CD4-positive, alpha-beta T cell (primary cell): ENCODE measurements around the gene NRN1L. TPM values are rescaled to one million over a fixed set of nuclear protein-coding genes. Genes with fewer than 3 reads are reported as not detected.
"Not testable (repeated sequence)": the region's sequence is repeated elsewhere in the genome, so short reads cannot be mapped to it uniquely, and the experiment has no call there.

Experiments
- ATAC-seq: fragments of 200-7000 bp; cut with Tn5 transposase; one replicate; pipeline ENCODE4 v1.10.0; 2022; ENCODE audit warnings: mild to moderate bottlenecking; ENCODE audit not compliant: poor library complexity
- CTCF ChIA-PET: fragments of 350-600 bp; sonication (Branson Sonifier 250); formaldehyde crosslinking; loops from one replicate; lab custom pipeline; 2021; ENCODE audit warnings: antibody characterized with exemption, inconsistent platforms; lab: Charles Lee
- POLR2A ChIA-PET: fragments of 350-600 bp; sonication (Branson Sonifier 250); formaldehyde crosslinking; loops from one replicate; lab custom pipeline; 2021; ENCODE audit warnings: antibody characterized with exemption, inconsistent platforms; lab: Charles Lee
- DNase-seq, 14 experiments: peaks; one replicate each; pipeline ENCODE4 v3.0.0-alpha.2; 2013 to 2020; ENCODE audit warnings: mixed read lengths in 2 of 14
- H3K27ac ChIP-seq, 2 donors: one replicate each; pipeline versions ENCODE4 v1.5.1 to v1.7.0; 2013; ENCODE audit warnings: low read length in 2 of 2, low read depth in 1 of 2, mild to moderate bottlenecking in 1 of 2
- H3K27me3 ChIP-seq, 2 experiments: 1 replicate in 1 of 2; 2 replicates in 1 of 2; pipeline versions ENCODE4 v1.6.1 to v1.7.0; 2013; ENCODE audit warnings: low read length in 2 of 2, control low read depth in 1 of 2, mild to moderate bottlenecking in 1 of 2, moderate library complexity in 1 of 2; ENCODE audit not compliant: insufficient read depth in 2 of 2, control insufficient read depth in 1 of 2
- H3K36me3 ChIP-seq: one replicate; pipeline ENCODE4 v1.6.1; 2013; ENCODE audit warnings: low read length, control low read depth; ENCODE audit not compliant: insufficient read depth
- H3K4me1 ChIP-seq: one replicate; pipeline ENCODE4 v1.6.1; 2013; ENCODE audit warnings: low read length, control low read depth; ENCODE audit not compliant: insufficient read depth
- H3K4me3 ChIP-seq: one replicate; pipeline ENCODE4 v1.5.1; 2013; ENCODE audit warnings: mild to moderate bottlenecking, low read length, moderate library complexity
- H3K9me3 ChIP-seq, 2 experiments: 1 replicate in 1 of 2; 2 replicates in 1 of 2; pipeline versions ENCODE4 v1.6.1 to v1.7.0; 2013; ENCODE audit warnings: low read length in 2 of 2, mild to moderate bottlenecking in 2 of 2, control low read depth in 1 of 2, moderate library complexity in 1 of 2; ENCODE audit not compliant: control insufficient read depth in 1 of 2, insufficient read depth in 1 of 2
- H3K27ac Mint-ChIP-seq: one replicate; pipeline ENCODE4 v1.8.0; 2020; ENCODE audit warnings: mixed read lengths
- H3K27me3 Mint-ChIP-seq: one replicate; pipeline ENCODE4 v1.8.0; 2021; ENCODE audit warnings: mixed read lengths
- H3K36me3 Mint-ChIP-seq: one replicate; pipeline ENCODE4 v1.8.0; 2021; ENCODE audit warnings: low read depth, mixed read lengths
- H3K4me1 Mint-ChIP-seq: one replicate; pipeline ENCODE4 v1.8.0; 2021; ENCODE audit warnings: low read depth, mixed read lengths
- H3K4me3 Mint-ChIP-seq: one replicate; pipeline ENCODE4 v1.8.0; 2020; ENCODE audit warnings: mild to moderate bottlenecking, mixed read lengths
- H3K9me3 Mint-ChIP-seq: one replicate; pipeline ENCODE4 v1.8.0; 2020; ENCODE audit warnings: mixed read lengths
- CTCF ChIP-seq: fragments of 200-600 bp; IDR thresholded peaks from one replicate; pipeline ENCODE4 v1.8.0; 2022; ENCODE audit warnings: antibody characterized with exemption, mild to moderate bottlenecking
- intact Hi-C, 2 experiments: fragments of 100-400 bp; cut with DNase I in 1 of 2; cut with micrococcal nuclease in 1 of 2; formaldehyde crosslinking; loops; one replicate each; pipeline versions ENCODE4 v1.15.1 to v1.9.0; 2023 to 2025; cut with DNase I, micrococcal nuclease
- polyA plus RNA-seq, 2 donors: library from polyadenylated mRNA; unstranded; fragments of 120-200 nt; gene quantifications; one replicate each; pipeline ENCODE4 v1.2.1, GENCODE V29; 2013
- total RNA-seq, 174 experiments: library from RNA in 2 of 174; stranded (reverse) in 2 of 174; gene quantifications; one replicate each; pipeline ENCODE4 v1.2.3 and lab custom pipeline; 2021 to 2026

Gene NRN1L
- total RNA-seq (1 to 10 TPM; 2.9 to 4.4 TPM), total RNA-seq (lab: John Stamatoyannopoulos, UW) (0 to 0.59 (median 0.06) reads per million in 172 experiments)
- polyA plus RNA-seq (2013, experiment 1 of 2): 1.1 TPM
- polyA plus RNA-seq (2013, experiment 2 of 2): 2.6 TPM

- Histone ChIP-seq H3K4me1 (no peaks in the 10 kb centered on the region), H3K36me3 (peaks cover 65% of the 10 kb centered on the region), H3K27ac (no peak within 1 kb of the TSS), H3K4me3 (no peak within 1 kb of the TSS), H3K9me3 (no peaks in the 10 kb centered on the region), H3K27me3 (no peaks in the 10 kb centered on the region)
- peaks cover 65% of the 10 kb centered on the region for H3K36me3 Mint-ChIP-seq
- intact Hi-C loops: loop anchor here in 1 of 2 experiments (5.0 kb wide), 1 partner anchor 343 kb away; no protein-coding TSS in a partner anchor
- no peaks in the 10 kb centered on the region for H3K27me3 Mint-ChIP-seq
- ATAC-seq (no peak), DNase-seq (no peak)
- no peak within 1 kb of the TSS for H3K27ac Mint-ChIP-seq
- no peaks in the 10 kb centered on the region for H3K9me3 Mint-ChIP-seq
- ChIA-PET CTCF (interaction anchor here (1.5 to 2.8 kb wide), 5 partner anchors 16 to 156 kb away, joined by 3 to 16 read pairs (median 9); no protein-coding TSS in a partner anchor), POLR2A (no interaction called here)
- H3K4me3 Mint-ChIP-seq: no peak within 1 kb of the TSS
- no peaks in the 10 kb centered on the region for H3K4me1 Mint-ChIP-seq
- TF ChIP-seq CTCF: no peak
These were observed at the start of gene NRN1L for GRCh38 chr16:67884684-67885083. NRN1L (plus strand) TSS chr16:67884885; CDS start chr16:67884904, 19 bp downstream.

GRCh38 chr16:67837190-67837589, 47.5 kb upstream of the NRN1L start:
- intact Hi-C loops, DNase-seq: not testable (repeated sequence)
- POLR2A ChIA-PET: interaction anchor here (1.1 kb wide), 1 partner anchor 97 kb away, joined by 3 read pairs; no protein-coding TSS in a partner anchor

GRCh38 chr16:67837811-67838210, 46.9 kb upstream of the NRN1L start:
- ChIA-PET POLR2A (no interaction called here), CTCF (interaction anchor here (3.3 kb wide), 1 partner anchor 22 kb away, joined by 18 read pairs; no protein-coding TSS in a partner anchor)
- peaks cover 28% of the 10 kb centered on the region for H3K4me1 ChIP-seq
- intact Hi-C loops: no loop called here
- no peak overlapping the region for H3K4me3 ChIP-seq
- Mint-ChIP-seq H3K36me3 (peaks cover 12% of the 10 kb centered on the region), H3K27ac (no peak overlapping the region), H3K4me1 (peaks cover 22% of the 10 kb centered on the region), H3K4me3 (peak overlapping the region; percentile 7), H3K27me3 (no peaks in the 10 kb centered on the region), H3K9me3 (no peaks in the 10 kb centered on the region)
- TF ChIP-seq CTCF: no peak
- no peak overlapping the region for H3K27ac ChIP-seq
- no peak for DNase-seq
- H3K27me3 ChIP-seq: no peaks in the 10 kb centered on the region
- no peak for ATAC-seq
- H3K36me3 ChIP-seq: no peaks in the 10 kb centered on the region
- H3K9me3 ChIP-seq: no peaks in the 10 kb centered on the region

More at GRCh38 chr16:67837190-67837589, 47.5 kb upstream of the NRN1L start:
- ATAC-seq, H3K4me3 ChIP-seq, H3K4me3 Mint-ChIP-seq, H3K27ac Mint-ChIP-seq, H3K9me3 Mint-ChIP-seq, H3K27me3 ChIP-seq, H3K36me3 Mint-ChIP-seq, H3K27me3 Mint-ChIP-seq, H3K9me3 ChIP-seq, H3K36me3 ChIP-seq, H3K27ac ChIP-seq: not testable (repeated sequence)
- peaks cover 25% of the 10 kb centered on the region for H3K4me1 Mint-ChIP-seq
- peaks cover 28% of the 10 kb centered on the region for H3K4me1 ChIP-seq
- CTCF ChIA-PET: interaction anchor here (3.3 kb wide), 1 partner anchor 21 kb away, joined by 18 read pairs; no protein-coding TSS in a partner anchor
